Suppressor macrophage treated with lipopolysaccharide for 4 hours (primary cell): ENCODE measurements around the gene LRRC75A.
"Not testable (repeated sequence)": the region's sequence is repeated elsewhere in the genome, so short reads cannot be mapped to it uniquely, and the experiment has no call there.

ENCODE experiments used
- DNase-seq: peaks from one replicate; pipeline ENCODE4 v3.0.0-alpha.2; 2020

The LRRC75A gene, protein sequence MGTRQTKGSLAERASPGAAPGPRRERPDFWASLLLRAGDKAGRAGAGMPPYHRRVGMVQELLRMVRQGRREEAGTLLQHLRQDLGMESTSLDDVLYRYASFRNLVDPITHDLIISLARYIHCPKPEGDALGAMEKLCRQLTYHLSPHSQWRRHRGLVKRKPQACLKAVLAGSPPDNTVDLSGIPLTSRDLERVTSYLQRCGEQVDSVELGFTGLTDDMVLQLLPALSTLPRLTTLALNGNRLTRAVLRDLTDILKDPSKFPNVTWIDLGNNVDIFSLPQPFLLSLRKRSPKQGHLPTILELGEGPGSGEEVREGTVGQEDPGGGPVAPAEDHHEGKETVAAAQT

DNA sequence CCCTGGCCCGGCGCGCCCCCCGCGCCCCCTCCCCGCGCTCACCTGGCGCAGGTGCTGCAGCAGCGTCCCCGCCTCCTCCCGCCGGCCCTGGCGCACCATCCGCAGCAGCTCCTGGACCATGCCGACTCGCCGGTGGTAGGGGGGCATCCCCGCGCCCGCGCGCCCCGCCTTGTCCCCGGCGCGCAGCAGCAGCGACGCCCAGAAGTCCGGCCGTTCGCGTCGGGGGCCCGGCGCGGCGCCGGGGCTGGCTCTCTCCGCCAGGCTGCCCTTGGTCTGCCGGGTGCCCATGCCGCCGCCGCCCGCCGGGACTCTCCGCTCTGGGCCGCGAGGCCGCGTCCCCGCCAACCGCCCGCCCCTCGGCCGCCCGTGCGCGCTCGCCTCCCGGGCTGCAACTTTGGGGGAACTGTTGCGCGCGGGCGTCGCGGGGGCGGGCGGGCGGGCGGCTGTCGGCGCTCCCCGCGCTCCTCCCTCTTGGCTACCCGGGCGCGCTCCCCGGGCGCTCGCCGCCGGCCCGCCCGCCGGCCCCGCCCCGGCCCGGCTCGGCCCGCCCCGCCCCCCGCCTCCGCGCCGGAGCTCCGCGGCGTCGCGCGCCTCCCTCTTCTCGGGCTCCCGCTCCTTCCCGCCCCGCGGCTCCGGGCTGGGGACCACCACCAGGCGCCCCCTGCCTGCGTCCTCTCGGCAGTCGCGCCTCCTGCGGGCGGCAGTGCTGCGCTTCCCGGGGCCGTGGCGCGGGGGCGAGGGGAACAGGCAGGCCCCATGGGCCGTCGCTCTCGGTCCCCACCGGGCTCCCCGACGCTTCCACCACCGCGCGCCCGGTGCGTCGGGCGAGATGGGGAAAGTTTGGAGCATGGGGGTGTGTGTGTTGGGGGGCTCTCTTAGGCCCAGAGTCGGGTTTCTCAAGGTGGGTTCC, at the start of gene LRRC75A:
LRRC75A (minus strand) TSS at position 491 of the 910 bp plus-strand sequence; CDS start at position 288, 203 bp downstream.
- peak; percentile 59 for DNase-seq

DNA sequence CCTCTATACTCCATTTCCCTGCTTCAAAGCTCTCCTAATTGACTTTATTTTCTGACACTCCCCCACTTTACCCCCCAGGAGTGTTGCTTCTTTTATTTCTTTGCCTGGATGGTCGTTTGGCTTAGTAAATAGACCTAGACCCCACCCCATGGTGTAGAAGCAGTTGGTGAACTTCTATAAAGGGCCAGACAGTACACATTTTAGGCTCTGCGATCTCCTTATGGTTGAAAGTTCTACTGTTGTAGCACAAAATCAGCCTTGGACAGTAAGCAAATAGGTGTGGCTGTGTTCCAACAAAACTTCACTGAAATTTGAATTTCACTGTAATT, 45.1 kb upstream of the LRRC75A start:
- no peak for DNase-seq

DNA sequence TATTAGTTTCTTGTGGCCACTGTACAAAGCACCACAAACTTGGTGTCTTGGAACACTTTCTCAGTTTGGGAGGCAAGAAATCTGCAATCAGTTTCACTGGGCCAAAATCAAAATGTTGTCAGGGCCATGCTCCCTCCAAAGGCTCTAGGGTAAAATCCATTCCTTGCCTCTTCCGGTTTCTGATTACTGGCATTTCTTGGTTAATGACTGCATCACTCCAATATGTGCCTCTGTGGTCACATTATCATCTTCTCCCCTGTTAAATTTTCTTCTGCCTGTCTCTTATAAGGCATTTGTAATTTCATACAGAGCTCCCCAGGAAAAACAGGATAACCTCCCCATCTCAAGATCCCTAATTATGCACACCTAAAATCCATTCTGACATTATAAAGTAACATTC, 42.2 kb upstream of the LRRC75A start:
- no peak for DNase-seq

DNA sequence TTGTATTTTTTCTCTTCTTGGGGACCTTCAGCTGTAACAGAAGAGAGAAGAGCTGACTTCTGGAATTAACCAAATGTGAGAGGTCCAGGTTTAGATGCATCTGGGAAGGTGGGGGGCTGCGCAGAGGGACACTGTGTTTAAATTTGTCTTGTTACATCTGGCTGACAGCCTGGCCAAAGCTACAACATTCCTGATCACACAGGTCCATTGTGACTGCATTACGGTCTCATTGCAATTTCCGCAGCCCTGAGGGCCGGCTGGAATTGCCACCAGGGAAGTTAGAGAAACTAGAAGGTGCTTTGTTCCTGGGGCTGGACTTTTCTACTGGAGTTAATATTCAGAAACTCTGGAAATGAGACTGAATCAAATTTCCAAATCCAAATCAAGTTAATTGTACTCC, 37.9 kb upstream of the LRRC75A start:
- DNase-seq = no peak

DNA sequence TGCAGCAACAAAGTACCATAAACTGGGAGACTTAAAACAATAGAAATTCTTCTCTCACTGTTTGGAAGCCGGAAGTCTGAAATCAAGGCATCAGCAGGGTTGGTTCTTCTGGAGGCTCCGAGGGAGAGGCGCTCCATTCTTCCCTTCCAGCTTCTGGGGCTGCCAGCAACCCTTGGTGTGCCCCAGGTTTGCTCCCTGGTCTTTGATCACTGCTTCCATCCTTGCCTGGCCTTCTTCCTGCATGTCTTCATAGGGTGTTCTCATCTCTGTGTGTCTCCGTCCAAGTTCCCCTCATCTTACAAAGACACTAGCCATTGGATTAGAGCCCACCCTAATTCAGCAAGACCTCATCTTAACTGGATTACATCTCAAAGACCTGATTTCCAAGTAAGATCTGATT, 35.3 kb upstream of the LRRC75A start:
- DNase-seq = no peak

DNA sequence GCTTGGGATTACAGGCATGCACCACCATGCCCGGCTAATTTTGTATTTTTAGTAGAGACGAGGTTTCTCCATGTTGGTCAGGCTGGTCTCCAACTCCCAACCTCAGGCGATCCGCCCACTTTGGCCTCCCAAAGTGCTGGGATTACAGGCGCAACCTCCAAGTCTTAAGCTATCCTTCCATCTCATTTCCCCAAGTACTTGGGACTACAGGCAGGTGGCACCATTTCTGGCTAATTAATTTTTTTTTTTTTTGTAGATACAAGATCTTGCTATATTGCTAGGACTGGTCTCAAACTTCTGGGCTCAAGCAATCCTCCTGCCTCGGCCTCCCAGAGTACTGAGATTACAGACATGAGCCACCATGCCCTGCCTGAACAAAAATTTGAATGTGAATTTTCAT, 33.6 kb upstream of the LRRC75A start:
- DNase-seq = not testable (repeated sequence)

DNA sequence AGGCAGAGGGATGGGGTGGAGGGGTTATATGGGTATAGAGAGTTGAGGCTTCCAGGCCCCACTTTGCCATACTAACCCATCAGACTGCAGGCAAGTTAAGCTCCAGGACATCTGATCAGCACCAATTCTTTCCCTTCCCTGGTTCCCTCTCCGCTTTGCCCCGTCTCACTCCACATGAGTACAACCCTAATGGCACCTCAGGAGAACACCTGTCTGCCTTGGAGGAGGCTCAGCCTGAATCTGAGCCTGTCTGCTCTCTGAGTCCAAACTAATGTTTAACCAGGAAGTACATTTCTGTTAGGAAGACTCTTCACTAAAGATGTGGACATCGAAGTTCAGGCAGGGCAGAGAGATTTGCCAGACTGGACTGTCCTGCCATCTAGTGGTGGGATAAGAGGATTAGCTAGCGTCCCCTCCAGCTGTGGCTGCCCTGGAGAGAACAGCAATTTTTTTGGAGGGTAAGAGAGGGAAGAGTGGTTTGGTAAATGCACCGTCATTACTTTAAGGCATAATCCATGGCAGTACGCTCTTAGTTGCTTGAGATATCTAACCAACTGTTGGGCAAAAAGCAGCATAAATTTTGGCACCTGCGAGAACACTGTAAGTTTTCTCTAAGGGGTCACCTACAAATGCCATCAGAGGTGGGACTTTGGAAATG, 29.2 kb upstream of the LRRC75A start:
- DNase-seq = peak; percentile 89

DNA sequence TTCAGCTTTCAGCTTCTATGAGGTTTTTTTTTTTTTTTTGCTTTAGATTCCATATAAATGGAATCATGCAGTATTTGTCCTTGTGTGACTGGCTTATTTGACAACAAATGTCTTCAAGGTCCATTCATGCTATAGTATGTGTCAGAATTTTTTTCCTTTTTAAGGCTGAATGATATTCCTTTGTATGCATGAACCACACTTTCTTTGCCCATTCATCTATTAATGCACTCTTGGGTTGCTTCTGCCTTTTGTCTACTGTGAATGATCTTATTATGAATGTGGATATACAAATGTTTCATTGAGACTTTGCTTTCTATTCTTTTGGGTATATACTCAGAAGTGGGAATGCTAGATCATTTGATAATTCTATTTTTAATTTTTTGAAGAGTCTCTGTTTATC, 27.0 kb upstream of the LRRC75A start:
- DNase-seq = no peak

DNA sequence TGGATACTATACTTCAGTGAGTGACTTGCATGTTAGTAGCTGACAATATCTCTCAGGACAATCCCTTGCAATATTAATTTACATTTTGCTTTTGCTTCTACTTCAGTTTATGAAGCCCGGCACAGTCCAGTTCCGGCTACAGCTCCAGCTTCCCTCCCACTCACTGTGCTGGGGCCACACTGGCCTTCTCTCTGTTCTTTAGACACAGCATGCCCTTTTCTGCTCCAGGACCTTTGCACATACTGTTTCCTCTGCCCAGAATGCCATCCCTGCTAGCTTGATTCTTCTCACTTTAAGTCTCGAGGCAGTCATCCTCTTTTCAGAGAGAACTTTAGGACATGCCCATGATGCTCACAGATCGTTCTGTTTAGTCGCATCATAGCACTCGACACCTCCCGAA, 25.5 kb upstream of the LRRC75A start:
- peak; percentile 21 for DNase-seq

DNA sequence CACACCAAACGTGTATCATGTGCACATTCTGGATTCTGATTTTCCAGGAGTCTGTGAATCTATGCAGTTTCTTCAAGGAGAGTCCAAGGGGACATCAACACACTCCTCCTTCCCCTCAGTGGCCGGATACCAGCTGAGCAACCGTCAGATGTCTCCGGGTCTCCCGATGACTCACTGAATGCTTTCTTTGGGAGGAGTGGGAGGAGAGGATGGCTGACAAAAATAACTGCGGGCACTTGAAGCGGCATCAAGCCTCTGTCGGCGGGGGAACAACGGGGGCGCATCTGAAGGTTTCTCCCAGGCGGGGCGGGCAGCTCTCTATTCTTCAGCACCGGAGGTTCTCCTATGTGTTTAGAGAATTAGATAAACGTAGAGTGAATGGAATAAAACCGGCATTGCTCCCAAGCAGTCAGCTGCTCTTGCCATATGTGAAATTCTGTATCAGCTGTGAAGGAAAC, 24.6 kb upstream of the LRRC75A start:
- DNase-seq = peak; percentile 62

DNA sequence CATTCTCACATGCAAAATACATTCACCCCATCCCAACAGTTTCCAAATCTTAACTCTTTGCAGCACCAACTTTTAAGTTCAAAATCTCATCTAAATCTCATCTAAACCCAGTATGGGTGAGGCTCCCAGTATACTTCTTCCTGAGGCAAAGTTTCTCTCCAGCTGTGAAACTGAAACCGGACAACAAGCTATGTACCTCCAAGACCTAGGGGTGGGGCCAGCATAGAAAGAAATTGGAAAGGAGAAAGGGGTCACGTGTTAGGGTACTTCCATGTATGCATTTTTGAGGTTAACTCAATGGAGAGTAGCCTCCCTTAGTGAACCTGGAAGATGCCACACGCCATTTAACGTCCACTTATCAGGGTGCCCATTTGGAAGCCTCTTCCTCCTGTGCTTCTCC, 23.9 kb upstream of the LRRC75A start:
- peak; percentile 46 for DNase-seq

DNA sequence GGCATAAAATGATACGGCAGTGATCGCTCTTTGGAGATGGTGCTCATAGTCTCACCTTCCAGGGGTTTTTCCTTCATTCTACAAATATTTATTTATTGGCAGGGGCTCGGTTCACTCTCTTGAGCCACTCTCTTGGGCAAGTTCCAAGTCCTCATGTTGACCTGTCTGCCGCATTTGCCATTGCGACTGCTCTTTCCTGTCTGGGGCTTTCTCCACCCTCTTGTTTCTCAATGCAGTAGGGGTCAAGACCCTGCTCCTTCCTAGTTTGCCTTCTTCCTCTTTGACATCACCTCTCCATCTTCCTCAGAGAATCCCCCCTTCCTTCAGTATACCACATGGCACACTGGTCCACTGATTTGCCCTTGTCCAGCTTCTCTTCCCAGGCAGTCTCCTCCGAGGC, 21.9 kb upstream of the LRRC75A start:
- DNase-seq = no peak

DNA sequence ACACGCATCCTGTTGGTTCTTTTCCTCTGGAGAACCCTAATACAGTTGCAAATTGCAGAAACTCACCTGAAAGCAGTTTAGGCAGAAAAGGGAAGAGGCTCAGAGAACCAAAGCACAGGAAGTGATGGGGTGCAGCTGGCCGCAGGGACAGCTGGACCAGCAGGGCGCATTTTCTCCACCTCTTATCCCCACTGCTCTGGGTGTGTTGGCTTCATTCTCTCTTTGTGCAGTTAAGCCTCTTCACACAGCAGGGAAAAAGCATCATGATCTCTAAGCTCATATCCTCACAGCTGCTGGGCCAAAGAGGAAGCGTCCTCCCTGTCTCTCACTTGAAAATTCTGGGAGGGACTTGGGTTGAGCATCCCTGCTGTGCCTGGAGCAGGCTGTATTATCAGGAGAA, 20.0 kb upstream of the LRRC75A start:
- no peak for DNase-seq

DNA sequence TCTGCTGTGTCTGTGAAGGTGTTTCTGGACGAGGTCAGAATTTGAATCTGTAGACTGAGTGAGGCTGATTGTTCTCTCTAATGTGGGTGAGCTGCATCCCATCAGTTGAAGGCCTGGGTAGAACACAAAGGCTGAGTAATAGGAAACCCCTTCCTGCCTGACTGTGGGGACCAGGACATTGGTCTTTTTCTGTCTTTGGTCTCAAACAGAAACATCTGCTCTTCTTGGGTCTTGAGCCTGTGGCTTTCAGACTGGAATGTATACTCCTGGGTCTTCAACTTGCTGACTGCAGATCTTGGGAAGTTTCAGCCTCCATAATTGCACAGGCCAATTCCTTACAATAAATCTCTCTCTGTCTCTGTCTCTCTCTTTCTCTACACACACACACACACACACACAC, 19.6 kb upstream of the LRRC75A start:
- DNase-seq = no peak

DNA sequence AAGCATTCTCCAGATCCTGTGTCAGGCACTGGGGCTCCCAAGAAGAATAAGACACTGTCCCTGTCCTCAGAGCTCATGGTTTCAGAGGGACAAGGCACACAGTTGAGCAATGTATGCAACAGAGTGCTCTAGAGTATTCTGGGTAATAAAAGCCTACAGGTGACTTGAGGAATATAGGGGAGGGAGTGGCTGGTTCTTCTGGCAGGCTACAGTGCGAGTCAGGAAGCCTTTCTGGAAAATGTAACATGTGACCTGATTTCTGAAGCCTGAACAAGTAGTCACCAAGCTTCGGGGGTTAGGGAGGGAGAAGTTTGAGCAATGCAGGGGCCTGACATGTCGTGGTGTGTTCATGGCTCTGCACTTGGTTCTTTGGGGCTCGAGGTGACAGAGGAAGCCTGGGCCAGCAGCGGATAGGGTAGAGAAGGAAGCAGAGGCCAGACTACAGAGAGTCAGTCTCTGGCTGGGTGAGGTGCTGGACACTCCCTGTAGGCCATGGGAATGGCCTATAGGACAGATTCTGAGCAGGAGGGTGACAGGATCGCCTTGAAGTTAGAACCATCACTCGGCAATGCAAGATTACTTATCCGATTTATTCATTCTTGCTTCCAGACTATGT, 16.0 kb upstream of the LRRC75A start:
- no peak for DNase-seq

DNA sequence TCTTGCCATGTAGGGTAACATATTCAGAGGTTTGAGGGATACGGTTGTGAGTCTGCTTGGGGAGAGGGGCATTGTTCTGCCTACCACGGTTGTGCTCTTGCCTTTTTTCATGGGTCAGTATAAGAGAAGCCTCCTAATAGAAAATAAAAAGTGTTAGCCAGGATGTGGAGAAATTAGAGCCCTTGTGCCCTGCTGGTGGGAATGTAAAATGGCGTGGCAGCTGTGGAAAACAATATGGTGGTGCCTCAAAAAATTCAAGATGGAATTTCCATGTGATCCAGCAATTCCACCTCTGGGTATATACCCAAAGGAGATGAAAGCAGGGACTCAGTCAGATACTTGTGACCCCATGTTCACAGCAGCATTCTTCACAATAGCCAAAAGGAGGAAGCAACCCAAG, 14.2 kb upstream of the LRRC75A start:
- no peak for DNase-seq

DNA sequence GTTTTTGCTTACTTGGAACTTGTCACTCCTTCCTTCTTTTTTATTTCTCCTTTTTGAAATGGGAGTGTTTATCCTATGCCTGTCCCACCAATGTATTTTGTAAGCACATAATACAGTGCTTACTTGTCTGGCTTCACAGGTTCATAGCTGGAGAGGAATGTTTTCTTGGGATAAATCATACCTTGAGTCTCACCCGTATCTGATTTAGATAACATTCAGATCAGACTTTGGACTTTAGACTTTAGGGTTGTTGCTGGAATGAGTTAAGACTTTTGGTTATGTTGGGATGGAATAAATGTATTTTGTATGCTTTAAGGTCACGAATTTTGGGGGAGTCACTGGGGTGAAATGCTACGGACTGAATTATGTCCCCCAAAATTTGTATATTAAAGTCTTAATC, 13.0 kb upstream of the LRRC75A start:
- DNase-seq = no peak

DNA sequence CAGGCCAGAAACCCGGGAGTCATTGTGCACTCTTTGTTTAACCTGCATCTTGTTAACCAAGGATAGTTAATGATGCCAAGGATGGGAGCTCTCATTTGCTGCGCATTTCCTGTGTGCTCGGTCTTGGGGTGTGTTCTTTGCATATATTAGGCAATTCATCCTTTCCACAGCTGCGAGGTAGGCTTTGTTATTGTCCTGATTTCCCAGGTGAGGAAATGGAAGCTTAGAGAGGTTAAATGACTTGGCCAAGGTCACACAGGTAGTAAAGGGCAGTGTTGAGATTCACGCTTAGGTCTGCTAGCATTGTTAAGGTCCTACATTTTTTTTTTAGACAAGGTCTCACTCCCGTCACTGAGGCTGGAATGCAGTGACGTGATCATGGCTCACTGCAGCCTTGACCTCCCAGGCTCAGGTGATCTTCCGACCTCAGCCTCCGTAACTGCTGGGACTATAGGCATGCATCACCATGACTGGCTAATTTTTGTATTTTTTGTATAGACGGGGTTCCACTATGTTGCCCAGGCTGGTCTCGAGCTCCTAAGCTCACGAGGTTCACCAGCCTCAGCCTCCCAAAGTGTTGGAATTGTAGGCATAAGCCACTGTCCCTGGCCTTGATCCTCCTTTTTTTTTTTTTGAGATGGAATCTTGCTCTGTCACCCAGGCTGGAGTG, 5.0 kb upstream of the LRRC75A start:
- no peak for DNase-seq

DNA sequence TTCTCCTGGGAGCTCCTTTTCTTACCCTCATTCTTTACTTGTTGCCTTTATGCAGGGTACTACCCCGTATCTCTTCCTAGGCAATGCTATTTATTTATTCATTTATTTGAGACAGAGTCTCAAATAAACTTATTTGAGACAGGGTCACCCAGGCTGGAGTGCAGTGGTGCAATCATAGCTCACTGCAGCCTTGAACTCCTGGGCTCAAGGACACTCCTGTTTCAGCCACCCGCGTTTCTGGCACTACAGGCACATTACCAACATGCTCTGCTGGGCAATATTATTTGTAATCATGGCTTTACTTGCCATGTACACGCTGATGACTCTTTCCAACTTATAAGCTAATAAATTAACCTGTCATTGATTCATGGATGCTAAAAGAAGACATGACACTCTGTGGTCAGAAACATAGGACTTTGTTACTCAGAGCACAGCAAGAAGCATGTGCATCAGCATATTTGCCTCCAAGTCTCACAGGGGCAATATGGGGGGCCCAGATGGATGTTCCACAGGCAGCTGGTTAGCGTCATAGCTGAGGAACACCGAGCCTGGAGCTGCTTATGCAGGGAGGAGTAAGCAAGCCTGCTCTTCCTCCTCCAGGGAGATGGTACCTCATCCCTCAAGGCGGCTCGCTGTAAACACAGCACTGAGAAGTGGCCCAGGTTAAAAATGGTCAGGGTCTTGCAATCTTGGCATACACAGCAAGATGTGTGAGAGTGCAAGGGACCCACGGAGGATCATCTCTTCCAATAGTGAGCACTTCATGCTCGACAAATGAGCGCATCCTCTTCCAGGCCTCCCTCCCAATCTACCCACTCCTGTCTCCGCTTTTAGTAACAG, 4.2 kb upstream of the LRRC75A start:
- no peak for DNase-seq

DNA sequence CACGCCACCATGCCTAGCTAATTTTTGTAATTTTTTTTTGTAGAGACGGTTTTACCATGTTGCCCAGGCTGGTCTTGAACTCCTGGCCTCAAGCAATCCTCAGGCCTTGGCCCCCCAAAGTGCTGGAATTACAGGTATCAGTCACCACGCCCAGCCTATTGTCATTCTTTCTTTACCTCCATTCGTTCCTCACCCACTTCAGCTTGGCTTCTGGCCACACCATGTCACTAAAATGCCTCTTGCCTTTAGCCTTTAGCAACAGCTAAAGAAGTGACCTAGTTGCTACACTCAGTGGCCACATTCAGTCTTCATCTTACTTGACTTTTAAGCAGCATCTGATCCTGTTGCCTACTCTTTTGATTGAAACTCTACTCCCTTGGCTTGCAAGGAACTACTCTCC, 3.6 kb upstream of the LRRC75A start:
- no peak for DNase-seq

DNA sequence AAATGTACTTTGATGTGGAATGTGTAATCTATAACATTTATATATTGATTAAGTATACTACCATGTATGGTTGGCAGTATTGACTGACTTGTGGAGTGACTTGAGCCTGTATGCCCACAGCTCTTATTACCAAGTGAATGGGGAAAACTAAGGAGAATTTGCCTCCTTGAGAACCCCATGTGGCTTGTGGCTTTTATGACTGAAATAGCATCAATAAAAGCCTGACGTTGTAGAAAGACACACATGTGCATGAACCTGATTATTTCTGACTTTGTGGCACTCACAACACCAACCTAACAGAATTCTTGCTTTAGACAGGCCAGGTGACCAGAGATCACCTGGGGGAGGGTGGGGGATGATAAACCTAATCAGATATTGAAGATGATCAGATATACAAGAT, 2.1 kb upstream of the LRRC75A start:
- DNase-seq = no peak
